Measurements from ENCODE around the gene RPS18. TPM values are rescaled to one million over a fixed set of nuclear protein-coding genes. Genes with fewer than 3 reads are reported as not detected.
A peak's percentile ranks its signal among the peaks of the same experiment; 100 is the strongest.

Gene RPS18
- total RNA-seq, 1 donor from 2014 or later, result 3,778 TPM

DNA sequence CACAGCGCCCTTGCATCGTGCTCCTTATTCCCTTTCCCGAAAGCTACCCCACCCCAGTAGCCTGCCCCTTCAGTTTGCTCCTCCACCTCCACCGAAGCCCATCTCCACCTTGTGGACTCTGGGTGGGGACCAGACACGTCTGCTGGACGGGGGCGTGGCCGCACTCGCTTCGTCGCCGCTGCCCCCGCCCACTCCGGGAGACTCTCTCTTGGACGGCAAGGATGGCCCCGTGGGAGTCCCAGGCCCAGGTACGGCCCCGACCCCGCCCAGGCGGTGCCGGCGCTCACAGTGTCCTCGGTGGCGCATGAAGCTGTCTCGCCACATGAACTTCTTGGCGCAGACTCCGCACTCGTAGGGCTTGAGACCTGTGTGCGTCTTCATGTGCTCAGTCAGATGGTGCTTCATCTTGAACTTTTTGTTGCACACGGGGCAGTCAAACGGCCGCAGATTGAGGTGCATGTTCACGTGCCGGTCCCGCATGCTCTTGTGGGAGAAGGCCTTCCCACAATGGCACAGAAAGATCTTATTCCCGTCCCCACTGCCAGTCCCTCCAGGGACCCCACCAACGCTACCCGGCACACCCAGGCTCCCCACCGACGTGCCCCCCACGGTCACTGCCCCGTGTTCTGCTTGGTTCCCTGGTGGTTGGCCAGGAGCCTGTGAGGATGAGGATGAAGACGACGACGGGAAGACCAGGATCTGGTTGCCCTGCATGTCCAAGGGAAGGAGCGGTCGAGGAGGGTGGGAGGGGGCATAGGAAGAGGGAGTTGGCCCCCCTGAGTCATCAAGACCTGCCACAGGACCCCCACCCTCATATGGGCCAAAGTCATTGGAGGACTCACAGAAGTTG, 43.3 kb downstream of the RPS18 start:
- DNase-seq, result no peak

- DNase-seq, result no peak
These were observed 44.1 kb downstream of the RPS18 start for GRCh38 chr6:33315793-33316602.

DNA sequence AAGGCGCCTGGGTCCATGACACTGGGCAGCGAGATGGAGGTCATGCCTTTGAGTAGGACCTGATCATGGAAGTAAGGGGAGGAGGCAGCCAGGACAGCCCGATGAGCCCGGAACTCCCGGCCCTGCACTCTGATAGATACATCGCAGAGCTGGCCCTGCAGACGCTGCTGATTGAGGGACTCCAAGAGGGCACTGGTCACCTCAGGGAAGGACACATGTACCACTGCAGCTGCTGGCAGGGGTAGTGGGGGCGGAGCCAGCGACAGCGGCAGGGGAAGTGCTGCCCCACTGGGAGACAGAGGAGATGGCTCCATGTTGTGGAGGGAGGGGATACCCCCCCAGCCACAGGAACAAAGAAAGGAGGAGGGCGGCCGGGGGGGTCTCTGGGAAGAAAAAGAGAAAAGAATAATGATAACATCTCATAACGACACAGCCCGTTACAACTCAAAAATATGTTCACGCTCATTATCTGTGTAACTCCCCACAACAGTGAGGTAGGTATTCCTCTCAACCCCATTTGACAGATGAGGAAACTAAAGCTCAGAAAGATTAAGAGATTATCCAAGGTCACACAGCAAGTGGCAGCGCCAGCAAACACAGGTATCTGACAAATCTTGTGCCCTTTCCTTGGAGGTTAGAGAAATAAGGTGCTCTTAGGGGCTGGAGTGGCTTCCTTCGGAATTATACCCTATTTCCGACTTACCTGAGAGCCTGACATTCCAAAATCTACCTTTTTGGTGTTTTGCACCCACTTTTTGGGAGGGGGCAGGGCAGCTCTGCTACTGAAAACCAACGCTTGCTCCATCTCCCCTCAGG, 44.9 kb downstream of the RPS18 start:
- no peak for DNase-seq

- DNase-seq, result no peak
These were observed 45.5 kb downstream of the RPS18 start for GRCh38 chr6:33317419-33317668.

- peak; percentile 95 for DNase-seq
These were observed 46.0 kb downstream of the RPS18 start, which contains the start of gene ZBTB22 for GRCh38 chr6:33317669-33318425. Gene ZBTB22, minus strand, starts transcription at chr6:33317744. Its CDS starts 828 bp downstream, at chr6:33316916.

- no peak for DNase-seq
These were observed 46.7 kb downstream of the RPS18 start for GRCh38 chr6:33318426-33319073.

DNA sequence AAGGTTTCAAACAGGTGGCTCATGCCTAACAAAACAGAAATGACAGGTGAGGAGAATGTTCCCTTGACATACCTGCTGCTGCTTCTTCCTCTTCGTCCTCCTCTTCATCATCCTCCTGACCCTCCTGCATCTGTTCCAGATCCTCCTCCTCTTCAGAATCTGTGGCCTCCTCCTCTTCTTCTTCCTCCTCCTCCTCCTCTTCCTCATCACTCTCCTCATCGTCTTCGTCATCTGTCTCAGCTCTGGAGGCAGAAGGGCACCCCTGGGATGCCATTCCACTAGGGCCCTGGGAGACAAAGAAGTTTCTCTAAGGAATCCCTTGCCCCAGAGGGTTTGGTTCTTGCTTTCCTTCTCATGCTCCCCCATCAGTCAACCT, 48.1 kb downstream of the RPS18 start:
- no peak for DNase-seq

DNA sequence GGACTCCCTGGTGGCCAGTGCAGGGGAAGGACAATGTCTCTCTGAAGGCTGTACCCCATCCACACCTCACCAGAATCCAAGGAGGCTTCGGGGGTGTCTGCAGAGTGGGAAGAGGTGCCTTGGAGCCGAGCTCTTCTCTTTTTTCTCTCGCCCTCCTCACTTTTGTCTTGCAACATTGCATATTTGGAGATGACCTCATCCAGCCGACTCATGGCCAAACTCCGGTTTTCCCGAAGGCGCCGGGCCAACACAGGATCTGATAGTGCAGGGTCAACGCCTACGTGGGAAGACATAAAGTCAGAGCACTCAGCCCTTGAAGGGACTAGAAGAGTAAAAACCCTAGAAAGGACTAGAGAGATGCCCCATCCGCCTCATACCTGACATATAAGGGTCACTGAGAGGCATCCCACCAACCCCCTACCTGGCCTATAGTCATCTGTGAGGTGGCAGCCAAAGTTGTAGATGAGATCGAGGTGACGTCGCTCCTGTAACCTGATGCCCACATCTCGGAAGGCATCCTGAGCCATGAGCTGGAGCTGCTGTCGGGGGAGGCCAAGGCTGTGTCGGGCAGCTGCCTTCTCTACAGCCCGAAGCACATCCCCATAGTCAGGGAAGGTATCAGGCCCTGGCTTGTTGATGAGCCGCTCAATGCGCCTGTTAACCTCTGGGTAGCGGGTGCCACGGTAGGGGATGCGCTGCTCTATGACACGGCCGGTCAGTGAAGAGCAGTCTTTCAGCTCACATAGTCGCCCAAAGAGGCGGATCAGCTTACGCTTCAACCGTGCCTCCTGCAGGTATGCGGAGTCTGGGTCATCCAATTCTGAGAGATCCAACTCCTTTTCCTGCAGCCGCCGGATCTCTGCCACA, 48.7 kb downstream of the RPS18 start:
- no peak for DNase-seq

DNA sequence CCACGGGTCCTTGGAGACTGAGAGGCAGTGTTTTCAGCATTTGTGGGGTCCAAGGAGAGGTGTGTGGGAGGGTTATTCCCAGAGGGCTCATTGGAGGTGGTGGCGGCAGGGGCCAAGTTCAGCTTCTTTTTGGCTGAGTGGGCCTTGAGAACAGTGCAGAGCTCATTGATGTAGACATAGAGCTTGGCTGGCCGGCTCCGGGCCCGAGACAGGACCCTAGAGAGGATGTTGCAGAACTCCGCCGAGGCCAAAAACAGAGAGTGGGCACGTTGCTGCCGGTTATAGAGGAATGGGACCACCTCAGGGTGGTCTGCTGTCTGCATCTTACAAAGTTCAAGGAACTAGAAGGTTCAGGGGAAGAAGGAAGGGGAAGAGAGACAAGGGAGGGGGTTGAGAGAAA, 49.4 kb downstream of the RPS18 start:
- no peak for DNase-seq

DNA sequence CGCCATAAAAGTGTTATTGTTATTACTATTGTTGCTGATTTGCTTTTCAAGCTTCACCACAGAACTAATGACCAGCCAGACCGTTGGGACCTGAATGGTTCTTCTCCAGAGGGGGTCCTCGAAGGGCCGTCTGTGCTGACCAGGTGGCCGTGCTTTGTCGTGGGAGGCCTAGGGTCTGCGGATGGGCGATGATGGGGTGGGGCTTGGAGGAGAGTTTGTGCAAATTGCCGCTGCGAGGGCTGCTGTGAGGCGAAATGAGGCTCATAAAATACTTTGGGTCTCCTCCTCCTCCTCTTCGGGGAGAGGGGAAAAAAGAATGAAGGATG, 51.7 kb downstream of the RPS18 start:
- DNase-seq, result no peak

DNA sequence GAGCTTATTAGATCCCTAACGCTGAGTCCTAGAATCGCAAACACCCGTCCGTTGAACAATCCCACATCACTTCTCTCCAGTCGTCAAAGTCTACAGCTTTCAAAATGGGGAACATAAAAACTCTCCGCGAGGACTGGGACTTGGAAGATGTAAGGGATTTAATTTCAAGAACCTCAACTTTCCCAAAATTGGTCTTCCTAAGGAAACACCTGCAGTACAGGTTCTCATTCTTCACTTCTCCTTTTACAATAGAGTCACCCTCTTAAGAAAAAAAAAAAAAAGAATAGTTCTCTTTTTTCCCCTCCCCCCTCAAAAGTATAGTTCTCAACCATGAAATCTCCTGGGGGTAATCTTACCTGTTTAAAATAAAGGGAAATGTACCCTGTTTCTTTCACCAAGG, 52.2 kb downstream of the RPS18 start:
- no peak for DNase-seq

Other genes with a start within 250 kb of the RPS18 start
- gene HLA-DPA1, start 198.4 kb upstream of the RPS18 start, total RNA-seq, result 1.4 TPM
- 1.4 TPM for gene HLA-DPB1, start 196.1 kb upstream of the RPS18 start, total RNA-seq
- gene COL11A2, start 79.6 kb upstream of the RPS18 start, total RNA-seq, result 0.94 TPM
- 22.6 TPM for gene RXRB, start 71.4 kb upstream of the RPS18 start, total RNA-seq
- gene SLC39A7, start 71.2 kb upstream of the RPS18 start, total RNA-seq, result 34.8 TPM
- gene HSD17B8, start 67.4 kb upstream of the RPS18 start, total RNA-seq, result 4.5 TPM
- 20.6 TPM for gene RING1, start 63.6 kb upstream of the RPS18 start, total RNA-seq
- 35.1 TPM for gene VPS52, start 199 bp upstream of the RPS18 start, total RNA-seq
- 12.5 TPM for gene B3GALT4, start 5.0 kb downstream of the RPS18 start, total RNA-seq
- gene WDR46, start 17.2 kb downstream of the RPS18 start, total RNA-seq, result 42.6 TPM
- gene PFDN6, start 17.5 kb downstream of the RPS18 start, total RNA-seq, result 27.0 TPM
- gene RGL2, start 26.9 kb downstream of the RPS18 start, total RNA-seq, result 13.7 TPM
- 10.5 TPM for gene TAPBP, start 42.0 kb downstream of the RPS18 start, total RNA-seq
- gene ZBTB22, start 45.7 kb downstream of the RPS18 start, total RNA-seq, result 28.4 TPM
- 30.1 TPM for gene DAXX, start 50.9 kb downstream of the RPS18 start, total RNA-seq
- gene KIFC1, start 119.7 kb downstream of the RPS18 start, total RNA-seq, result 3.6 TPM
- gene PHF1, start 138.9 kb downstream of the RPS18 start, total RNA-seq, result 17.9 TPM
- 59.1 TPM for gene CUTA, start 146.0 kb downstream of the RPS18 start, total RNA-seq
- 21.5 TPM for gene SYNGAP1, start 148.0 kb downstream of the RPS18 start, total RNA-seq
- 9.2 TPM for gene ZBTB9, start 182.5 kb downstream of the RPS18 start, total RNA-seq

Data from occipital lobe (tissue), 2 donors.